ENCODE results near the gene SCAMP4. TPM values are rescaled to one million over a fixed set of nuclear protein-coding genes. Genes with fewer than 3 reads are reported as not detected.

Gene SCAMP4
- total RNA-seq, 2 donors from 2014 or later, result 19.2 to 20.7 TPM

- no peak overlapping the region for H3K4me3 Mint-ChIP-seq
- no peaks in the 10 kb centered on the region for H3K36me3 Mint-ChIP-seq (ENCODE audit: low read depth)
- peaks cover 26% of the 10 kb centered on the region for H3K4me1 Mint-ChIP-seq
- no peaks in the 10 kb centered on the region for H3K27me3 Mint-ChIP-seq
- ATAC-seq (no peak), DNase-seq (no peak)
- H3K27ac Mint-ChIP-seq, result peak overlapping the region; percentile 51
- no peaks in the 10 kb centered on the region for H3K9me3 ChIP-seq (ENCODE audit: control insufficient read depth, low read length, poor library complexity, severe bottlenecking)
Measured at GRCh38 chr19:1947651-1948209, 42.5 kb downstream of the SCAMP4 start.

GRCh38 chr19:1949304-1950101 lies 44.3 kb downstream of the SCAMP4 start:
- no peaks in the 10 kb centered on the region for H3K36me3 Mint-ChIP-seq (ENCODE audit: low read depth)
- H3K27ac Mint-ChIP-seq, result peak overlapping the region; percentile 47
- no peak overlapping the region for H3K4me3 Mint-ChIP-seq
- peaks cover 19% of the 10 kb centered on the region for H3K4me1 Mint-ChIP-seq
- ATAC-seq (no peak), DNase-seq (no peak)
- H3K9me3 ChIP-seq (ENCODE audit: control insufficient read depth, low read length, poor library complexity, severe bottlenecking), result no peaks in the 10 kb centered on the region
- no peaks in the 10 kb centered on the region for H3K27me3 Mint-ChIP-seq

- ATAC-seq (no peak), DNase-seq (no peak)
- H3K9me3 ChIP-seq (ENCODE audit: control insufficient read depth, low read length, poor library complexity, severe bottlenecking), result no peaks in the 10 kb centered on the region
- Mint-ChIP-seq H3K36me3 (ENCODE audit: low read depth) (no peaks in the 10 kb centered on the region), H3K27me3 (no peaks in the 10 kb centered on the region), H3K4me3 (no peak overlapping the region), H3K27ac (peak overlapping the region; percentile 47), H3K4me1 (peaks cover 19% of the 10 kb centered on the region)
Measured at GRCh38 chr19:1950640-1951039, 45.4 kb downstream of the SCAMP4 start.

GRCh38 chr19:1952635-1953034 lies 47.4 kb downstream of the SCAMP4 start:
- Mint-ChIP-seq H3K27me3 (no peaks in the 10 kb centered on the region), H3K27ac (no peak overlapping the region), H3K4me3 (no peak overlapping the region), H3K4me1 (peaks cover 15% of the 10 kb centered on the region), H3K36me3 (ENCODE audit: low read depth) (no peaks in the 10 kb centered on the region)
- no peak for DNase-seq
- no peak for ATAC-seq
- H3K9me3 ChIP-seq (ENCODE audit: control insufficient read depth, low read length, poor library complexity, severe bottlenecking), result no peaks in the 10 kb centered on the region

GRCh38 chr19:1953037-1953436 lies 47.8 kb downstream of the SCAMP4 start:
- DNase-seq, result no peak
- H3K4me1 Mint-ChIP-seq, result peaks cover 15% of the 10 kb centered on the region
- H3K27ac Mint-ChIP-seq, result no peak overlapping the region
- ATAC-seq, result no peak
- no peaks in the 10 kb centered on the region for H3K9me3 ChIP-seq (ENCODE audit: control insufficient read depth, low read length, poor library complexity, severe bottlenecking)
- no peak overlapping the region for H3K4me3 Mint-ChIP-seq
- no peaks in the 10 kb centered on the region for H3K27me3 Mint-ChIP-seq
- no peaks in the 10 kb centered on the region for H3K36me3 Mint-ChIP-seq (ENCODE audit: low read depth)

GRCh38 chr19:1953441-1954094 lies 48.4 kb downstream of the SCAMP4 start:
- DNase-seq (no peak), ATAC-seq (no peak)
- Mint-ChIP-seq H3K27ac (no peak overlapping the region), H3K4me3 (no peak overlapping the region), H3K4me1 (peaks cover 15% of the 10 kb centered on the region), H3K36me3 (ENCODE audit: low read depth) (no peaks in the 10 kb centered on the region), H3K27me3 (no peaks in the 10 kb centered on the region)
- H3K9me3 ChIP-seq (ENCODE audit: control insufficient read depth, low read length, poor library complexity, severe bottlenecking), result no peaks in the 10 kb centered on the region

GRCh38 chr19:1954532-1954933 lies 49.3 kb downstream of the SCAMP4 start:
- Mint-ChIP-seq H3K27ac (no peak overlapping the region), H3K27me3 (no peaks in the 10 kb centered on the region), H3K4me1 (peaks cover 11% of the 10 kb centered on the region), H3K36me3 (ENCODE audit: low read depth) (no peaks in the 10 kb centered on the region), H3K4me3 (no peak overlapping the region)
- no peaks in the 10 kb centered on the region for H3K9me3 ChIP-seq (ENCODE audit: control insufficient read depth, low read length, poor library complexity, severe bottlenecking)
- ATAC-seq (no peak), DNase-seq (no peak)

- H3K27me3 Mint-ChIP-seq, result no peaks in the 10 kb centered on the region
- H3K4me3 Mint-ChIP-seq, result peak overlapping the region; percentile 57
- H3K9me3 ChIP-seq (ENCODE audit: control insufficient read depth, low read length, poor library complexity, severe bottlenecking), result no peaks in the 10 kb centered on the region
- DNase-seq (no peak), ATAC-seq (no peak)
- no peak overlapping the region for H3K27ac Mint-ChIP-seq
- H3K4me1 Mint-ChIP-seq, result peaks cover 12% of the 10 kb centered on the region
- no peaks in the 10 kb centered on the region for H3K36me3 Mint-ChIP-seq (ENCODE audit: low read depth)
Measured at GRCh38 chr19:1955171-1956121, 50.2 kb downstream of the SCAMP4 start.

- H3K9me3 ChIP-seq (ENCODE audit: control insufficient read depth, low read length, poor library complexity, severe bottlenecking), result no peaks in the 10 kb centered on the region
- H3K4me1 Mint-ChIP-seq, result peaks cover 8% of the 10 kb centered on the region
- ATAC-seq (no peak), DNase-seq (no peak)
- no peak overlapping the region for H3K27ac Mint-ChIP-seq
- H3K27me3 Mint-ChIP-seq, result no peaks in the 10 kb centered on the region
- no peak overlapping the region for H3K4me3 Mint-ChIP-seq
- H3K36me3 Mint-ChIP-seq (ENCODE audit: low read depth), result no peaks in the 10 kb centered on the region
Measured at GRCh38 chr19:1956122-1956494, 50.9 kb downstream of the SCAMP4 start.

GRCh38 chr19:1956868-1957492 lies 51.8 kb downstream of the SCAMP4 start:
- Mint-ChIP-seq H3K27ac (peak overlapping the region; percentile 27), H3K4me1 (peaks cover 8% of the 10 kb centered on the region)

GRCh38 chr19:1957562-1958248 lies 52.5 kb downstream of the SCAMP4 start:
- Mint-ChIP-seq H3K27ac (peak overlapping the region; percentile 27), H3K4me3 (peak overlapping the region; percentile 28), H3K4me1 (peaks cover 8% of the 10 kb centered on the region), H3K27me3 (no peaks in the 10 kb centered on the region), H3K36me3 (ENCODE audit: low read depth) (no peaks in the 10 kb centered on the region)
- no peak for ATAC-seq
- no peak for DNase-seq
- no peaks in the 10 kb centered on the region for H3K9me3 ChIP-seq (ENCODE audit: control insufficient read depth, low read length, poor library complexity, severe bottlenecking)

More at GRCh38 chr19:1956868-1957492, 51.8 kb downstream of the SCAMP4 start:
- no peak overlapping the region for H3K4me3 Mint-ChIP-seq
- H3K9me3 ChIP-seq (ENCODE audit: control insufficient read depth, low read length, poor library complexity, severe bottlenecking), result no peaks in the 10 kb centered on the region
- DNase-seq (no peak), ATAC-seq (no peak)
- no peaks in the 10 kb centered on the region for H3K36me3 Mint-ChIP-seq (ENCODE audit: low read depth)
- H3K27me3 Mint-ChIP-seq, result no peaks in the 10 kb centered on the region

- no peak overlapping the region for H3K4me3 Mint-ChIP-seq
- ATAC-seq, result no peak
- no peak overlapping the region for H3K27ac Mint-ChIP-seq
- no peaks in the 10 kb centered on the region for H3K9me3 ChIP-seq (ENCODE audit: control insufficient read depth, low read length, poor library complexity, severe bottlenecking)
- no peaks in the 10 kb centered on the region for H3K27me3 Mint-ChIP-seq
- H3K36me3 Mint-ChIP-seq (ENCODE audit: low read depth), result no peaks in the 10 kb centered on the region
- peaks cover 5% of the 10 kb centered on the region for H3K4me1 Mint-ChIP-seq
- DNase-seq, result no peak
Measured at GRCh38 chr19:1959928-1960589, 54.9 kb downstream of the SCAMP4 start.
